ENCODE results near the gene DNAH10. TPM values are rescaled to one million over a fixed set of nuclear protein-coding genes. Genes with fewer than 3 reads are reported as not detected.

DNAH10 gene
- polyA plus RNA-seq, 4 donors: 4.1 to 7.3 (median 5.3) TPM

- DNase-seq (ENCODE audit: low read depth in 4 of 4, low spot score in 2 of 4): no peak
These were observed 72.7 kb downstream of the DNAH10 start for GRCh38 chr12:123834845-123835244.

DNA sequence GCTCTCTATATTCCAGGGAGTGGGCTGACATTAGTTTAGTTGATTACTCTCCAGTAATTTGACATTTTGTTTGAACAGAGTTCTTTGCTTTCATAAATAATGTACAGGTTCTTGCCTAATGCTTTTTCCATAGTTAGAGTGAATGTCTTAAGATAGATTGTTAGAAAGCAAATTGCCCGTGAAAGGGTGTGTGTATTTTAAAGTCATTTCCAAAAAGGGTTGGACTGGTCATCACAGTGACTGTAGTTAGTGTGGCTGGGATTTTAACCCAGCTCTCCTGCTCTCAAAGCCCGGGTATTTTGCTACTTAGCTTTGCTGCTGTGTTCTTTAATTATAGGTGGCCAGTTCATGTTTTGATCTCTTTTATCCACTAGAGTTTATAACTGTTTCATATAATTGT is 74.2 kb downstream of the DNAH10 start:
- no peak for DNase-seq (ENCODE audit: low read depth in 4 of 4, low spot score in 2 of 4)

DNA sequence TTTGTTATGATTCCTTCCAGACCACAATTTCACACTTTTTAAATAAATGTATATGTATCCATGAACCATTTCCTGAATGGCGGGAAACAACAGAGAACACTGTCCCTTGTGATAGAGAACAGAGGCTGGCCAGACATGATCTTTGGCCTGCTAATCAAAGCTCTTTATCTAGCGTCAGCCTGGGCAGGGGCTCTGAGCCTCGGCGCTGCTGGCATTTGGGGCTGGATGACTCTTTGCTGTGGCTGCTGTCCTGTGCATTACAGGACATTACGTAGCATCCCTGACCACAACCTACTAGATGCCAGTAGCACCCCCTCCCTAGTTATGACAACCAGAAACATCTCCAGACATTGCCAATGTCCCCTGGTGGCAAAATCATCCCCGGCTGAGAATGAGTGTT is 77.7 kb downstream of the DNAH10 start:
- no peak for DNase-seq (ENCODE audit: low read depth in 4 of 4, low spot score in 2 of 4)

GRCh38 chr12:123840765-123841425 is 78.8 kb downstream of the DNAH10 start:
- no peak for DNase-seq (ENCODE audit: low read depth in 4 of 4, low spot score in 2 of 4)

GRCh38 chr12:123843912-123844748 is 82.0 kb downstream of the DNAH10 start:
- no peak for DNase-seq (ENCODE audit: low read depth in 4 of 4, low spot score in 2 of 4)

GRCh38 chr12:123845881-123846280 is 83.8 kb downstream of the DNAH10 start:
- DNase-seq (ENCODE audit: low read depth in 4 of 4, low spot score in 2 of 4): no peak

- DNase-seq (ENCODE audit: low read depth in 4 of 4, low spot score in 2 of 4): no peak
These were observed 84.2 kb downstream of the DNAH10 start for GRCh38 chr12:123846340-123846739.

DNA sequence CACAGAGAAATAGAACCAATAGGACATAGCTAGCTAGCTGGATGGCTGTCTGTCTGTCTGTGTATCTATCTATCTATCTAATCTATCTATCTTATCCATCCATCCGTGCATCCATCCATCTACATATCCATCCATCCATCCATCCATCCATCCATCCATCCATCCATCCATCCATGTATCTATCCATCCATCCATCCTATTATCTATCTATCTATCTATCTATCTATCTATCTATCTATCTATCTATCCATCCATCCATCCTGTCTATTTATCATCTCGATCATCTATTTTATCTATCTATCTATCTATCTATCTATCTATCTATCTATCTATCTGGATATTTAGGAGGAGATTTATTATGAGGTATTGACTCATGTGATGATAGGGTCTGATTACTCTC is 84.9 kb downstream of the DNAH10 start:
- no peak for DNase-seq (ENCODE audit: low read depth in 4 of 4, low spot score in 2 of 4)

DNA sequence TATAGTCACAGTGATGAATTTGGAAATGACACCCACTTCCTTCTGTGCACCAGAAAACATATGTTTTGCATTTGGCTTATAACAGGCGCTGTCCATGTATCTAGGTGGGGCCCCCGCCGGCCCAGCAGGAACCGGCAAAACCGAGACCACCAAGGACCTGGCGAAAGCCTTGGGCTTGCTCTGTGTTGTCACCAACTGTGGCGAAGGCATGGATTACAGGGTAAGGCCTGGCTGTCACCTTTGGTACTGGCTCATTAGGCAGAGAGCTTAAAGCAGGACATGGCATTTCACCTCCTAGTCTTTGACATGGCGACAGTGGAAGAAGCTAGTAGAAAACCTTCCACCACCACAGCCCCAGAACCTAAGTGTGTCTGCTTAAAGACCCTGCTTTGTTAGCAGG is 85.8 kb downstream of the DNAH10 start:
- no peak for DNase-seq (ENCODE audit: low read depth in 4 of 4, low spot score in 2 of 4)

- DNase-seq (ENCODE audit: low read depth in 4 of 4, low spot score in 2 of 4): no peak
These were observed 87.4 kb downstream of the DNAH10 start for GRCh38 chr12:123849517-123849916.

- no peak for DNase-seq (ENCODE audit: low read depth in 4 of 4, low spot score in 2 of 4)
These were observed 88.4 kb downstream of the DNAH10 start for GRCh38 chr12:123850246-123851134.

GRCh38 chr12:123853396-123854070 is 91.4 kb downstream of the DNAH10 start:
- no peak for DNase-seq (ENCODE audit: low read depth in 4 of 4, low spot score in 2 of 4)

DNA sequence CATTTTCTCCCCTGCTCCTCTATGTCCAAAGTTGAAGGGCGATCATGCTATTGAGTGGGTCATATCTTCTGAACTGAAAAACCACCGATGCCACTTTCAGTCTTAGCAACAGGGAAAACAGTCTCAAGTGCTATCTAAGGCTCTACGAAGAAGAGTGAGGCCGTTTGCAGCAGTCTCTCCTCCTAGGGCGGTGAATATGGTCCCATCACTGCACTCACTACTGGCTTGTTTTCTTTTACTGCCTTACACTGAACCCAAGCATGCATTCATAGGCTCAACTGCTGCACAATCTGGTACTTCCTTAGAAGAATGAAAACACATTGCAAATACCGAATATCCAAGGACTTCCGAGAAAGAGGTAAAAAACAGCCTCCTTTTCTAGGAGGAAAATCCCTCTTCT is 92.1 kb downstream of the DNAH10 start:
- DNase-seq (ENCODE audit: low read depth in 4 of 4, low spot score in 2 of 4): no peak

DNA sequence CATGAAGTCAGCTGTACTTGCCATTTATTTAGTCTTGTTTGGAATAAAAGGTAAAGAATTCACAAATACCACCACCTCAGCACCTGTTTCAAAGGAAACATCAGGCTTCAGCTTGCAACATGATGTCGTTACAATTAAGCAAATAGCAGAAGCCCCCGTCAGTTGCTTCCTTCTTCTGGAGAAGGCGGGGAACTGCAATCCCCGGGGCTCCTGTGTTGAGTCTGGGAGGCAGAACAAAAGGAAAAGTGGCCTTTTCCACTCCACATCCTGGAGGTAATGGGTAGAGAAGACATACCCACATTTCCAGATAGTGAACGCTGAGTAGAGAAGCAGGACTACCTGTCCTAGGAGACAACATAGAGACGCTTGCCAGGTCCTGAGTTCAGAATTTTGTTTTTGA is 92.8 kb downstream of the DNAH10 start:
- DNase-seq (ENCODE audit: low read depth in 4 of 4, low spot score in 2 of 4): no peak

- DNase-seq (ENCODE audit: low read depth in 4 of 4, low spot score in 2 of 4): no peak
These were observed 94.6 kb downstream of the DNAH10 start for GRCh38 chr12:123856681-123857080.

DNA sequence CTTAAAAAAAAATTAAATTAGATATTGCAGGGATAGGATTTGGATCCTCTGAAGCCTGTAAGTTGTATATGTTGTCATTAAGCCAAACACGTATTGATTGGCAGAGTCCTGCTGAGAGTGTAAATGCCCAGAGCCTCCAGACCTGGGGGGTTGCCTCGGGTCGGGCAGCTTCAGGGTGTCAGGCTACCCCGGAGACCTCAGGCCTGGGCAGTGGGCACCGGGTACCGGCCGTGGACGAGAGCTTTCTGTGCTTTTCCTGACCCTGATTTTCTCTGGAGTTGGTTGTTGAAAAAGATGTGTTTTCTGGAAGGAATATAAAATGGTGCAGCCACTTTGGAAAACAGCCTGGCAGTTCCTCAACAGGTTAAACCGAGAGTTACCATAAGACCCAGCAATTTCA is 96.1 kb downstream of the DNAH10 start:
- DNase-seq (ENCODE audit: low read depth in 4 of 4, low spot score in 2 of 4): no peak

DNA sequence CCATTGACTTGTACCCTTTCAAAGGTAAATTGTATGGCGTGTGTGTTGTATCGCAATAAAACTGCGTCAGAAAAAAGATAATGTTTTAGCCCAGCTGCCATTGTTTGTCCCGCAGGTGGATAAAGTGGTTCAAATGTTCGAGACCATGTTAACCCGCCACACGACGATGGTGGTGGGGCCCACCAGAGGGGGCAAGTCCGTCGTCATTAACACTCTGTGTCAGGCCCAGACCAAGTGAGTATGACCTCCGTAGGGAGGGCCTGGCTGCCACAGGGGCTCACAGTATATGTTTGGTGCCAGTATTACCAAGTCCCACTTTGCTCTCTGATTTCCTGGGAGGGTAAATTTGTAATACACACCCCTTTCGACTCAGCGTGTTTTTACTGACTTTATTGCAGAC is 96.9 kb downstream of the DNAH10 start:
- DNase-seq (ENCODE audit: low read depth in 4 of 4, low spot score in 2 of 4): no peak

DNA sequence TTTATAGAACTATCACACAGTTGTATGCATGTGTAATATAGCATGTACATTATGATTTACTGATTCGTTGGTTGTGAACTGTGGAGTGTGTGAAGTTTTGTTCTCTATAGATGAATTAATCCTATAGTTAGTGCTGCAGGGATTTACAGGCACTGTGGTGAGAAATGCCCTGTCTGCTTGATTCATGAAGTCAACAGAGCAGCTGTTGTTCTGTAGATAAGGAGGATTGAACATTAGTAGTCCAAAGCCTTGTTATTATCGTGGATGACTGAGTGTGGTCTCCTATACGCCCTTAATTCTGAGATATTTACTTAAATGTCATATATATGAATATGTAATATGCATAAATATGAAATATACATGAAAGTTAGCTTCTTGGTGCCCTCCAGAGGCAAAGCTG is 98.3 kb downstream of the DNAH10 start:
- no peak for DNase-seq (ENCODE audit: low read depth in 4 of 4, low spot score in 2 of 4)

GRCh38 chr12:123861392-123861791 is 99.3 kb downstream of the DNAH10 start:
- no peak for DNase-seq (ENCODE audit: low read depth in 4 of 4, low spot score in 2 of 4)

GRCh38 chr12:123867141-123867540 is 105.0 kb downstream of the DNAH10 start:
- no peak for DNase-seq (ENCODE audit: low read depth in 4 of 4, low spot score in 2 of 4)

DNA sequence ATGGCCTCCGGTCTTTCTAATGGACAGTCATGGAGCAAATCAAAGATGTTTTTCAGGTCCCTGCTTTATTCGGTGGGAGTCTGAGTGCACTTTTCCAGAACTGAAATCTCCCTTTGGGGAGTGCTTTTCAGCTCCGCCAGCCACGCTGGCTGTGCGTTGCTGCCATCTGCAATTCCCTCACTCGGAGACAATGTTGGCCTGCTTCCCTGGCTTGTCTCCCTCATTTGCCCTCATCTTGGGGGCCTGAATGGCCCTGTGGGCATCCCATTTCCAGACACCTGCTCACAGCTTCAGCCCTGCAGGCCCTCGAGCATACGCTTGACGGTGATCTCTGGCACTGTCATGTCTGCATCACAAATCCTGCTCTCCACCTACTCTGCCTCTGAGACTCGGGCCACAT is 106.7 kb downstream of the DNAH10 start:
- DNase-seq (ENCODE audit: low read depth in 4 of 4, low spot score in 2 of 4): no peak
